Stimulated activated CD4-positive, alpha-beta T cell treated with anti-CD3 and anti-CD28 coated beads, Interleukin-15, amount 100 ng/mL, for 48 hours (primary cell): ENCODE measurements around the gene MEI4.

Source experiments
- DNase-seq, 2 donors: peaks; one replicate each; pipeline ENCODE4 v3.0.0-alpha.2; 2020; ENCODE audit warnings: low read depth in 2 of 2

The MEI4 gene

GRCh38 chr6:77965449-77965848 is 312.6 kb downstream of the MEI4 start:
- DNase-seq = no peak

- DNase-seq = no peak
Observed at GRCh38 chr6:77972334-77972733, 319.5 kb downstream of the MEI4 start.
